ENCODE results near the gene FTCD. TPM values are rescaled to one million over a fixed set of nuclear protein-coding genes. Genes with fewer than 3 reads are reported as not detected.

The FTCD gene
- total RNA-seq, 1 donor from 2014 or later, result not detected

DNA sequence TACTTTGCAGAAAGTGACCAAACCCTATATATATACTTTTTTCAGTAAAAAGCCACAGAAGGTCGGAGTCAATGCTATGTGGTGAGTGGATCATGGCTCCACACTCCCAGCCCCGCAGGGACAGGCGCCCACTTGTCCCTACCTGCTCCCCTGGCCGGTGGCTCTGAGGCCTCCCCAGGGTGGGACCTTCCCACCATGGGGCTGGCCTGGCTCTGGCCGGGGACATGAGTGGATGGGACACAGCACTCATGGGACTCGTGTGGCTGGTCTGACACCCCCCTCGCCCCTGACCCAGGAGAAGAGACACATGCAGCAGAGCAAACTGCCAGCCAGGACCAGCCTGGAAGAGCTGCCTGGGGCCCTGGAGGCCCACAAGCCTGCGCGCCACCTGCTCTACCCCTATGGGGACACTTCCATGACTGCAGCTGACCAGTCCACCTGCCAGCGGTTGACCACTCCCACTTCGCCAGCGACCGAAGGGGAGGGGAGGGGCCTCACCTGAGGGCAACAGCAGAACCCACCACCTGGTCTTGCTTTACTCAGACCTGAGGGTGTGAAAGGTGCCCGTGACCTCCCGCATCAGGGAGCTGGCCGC is 26.7 kb upstream of the FTCD start:
- intact Hi-C loops (cut with DNase I), result no loop called here

DNA sequence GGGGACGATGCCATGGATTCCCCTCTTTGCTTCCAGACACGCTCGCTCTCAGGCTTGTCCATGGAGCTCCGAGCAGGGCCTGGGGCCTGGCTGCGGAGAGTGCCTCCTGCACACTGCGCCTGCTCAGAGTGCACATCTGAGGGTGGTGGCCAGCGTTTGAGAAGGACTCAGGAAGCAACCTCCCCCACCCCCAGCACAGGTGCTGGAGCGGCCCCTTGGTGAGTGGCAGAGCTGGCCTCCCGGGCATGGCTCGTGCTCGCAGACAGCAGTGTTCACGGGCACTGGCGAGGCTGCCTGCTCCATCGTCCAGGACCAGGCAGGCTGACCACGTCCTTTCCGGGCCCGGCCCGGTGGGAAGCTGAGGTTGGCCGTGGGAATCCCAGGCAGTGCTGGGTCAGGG is 26.1 kb upstream of the FTCD start:
- TF ChIP-seq, protein P1, sequence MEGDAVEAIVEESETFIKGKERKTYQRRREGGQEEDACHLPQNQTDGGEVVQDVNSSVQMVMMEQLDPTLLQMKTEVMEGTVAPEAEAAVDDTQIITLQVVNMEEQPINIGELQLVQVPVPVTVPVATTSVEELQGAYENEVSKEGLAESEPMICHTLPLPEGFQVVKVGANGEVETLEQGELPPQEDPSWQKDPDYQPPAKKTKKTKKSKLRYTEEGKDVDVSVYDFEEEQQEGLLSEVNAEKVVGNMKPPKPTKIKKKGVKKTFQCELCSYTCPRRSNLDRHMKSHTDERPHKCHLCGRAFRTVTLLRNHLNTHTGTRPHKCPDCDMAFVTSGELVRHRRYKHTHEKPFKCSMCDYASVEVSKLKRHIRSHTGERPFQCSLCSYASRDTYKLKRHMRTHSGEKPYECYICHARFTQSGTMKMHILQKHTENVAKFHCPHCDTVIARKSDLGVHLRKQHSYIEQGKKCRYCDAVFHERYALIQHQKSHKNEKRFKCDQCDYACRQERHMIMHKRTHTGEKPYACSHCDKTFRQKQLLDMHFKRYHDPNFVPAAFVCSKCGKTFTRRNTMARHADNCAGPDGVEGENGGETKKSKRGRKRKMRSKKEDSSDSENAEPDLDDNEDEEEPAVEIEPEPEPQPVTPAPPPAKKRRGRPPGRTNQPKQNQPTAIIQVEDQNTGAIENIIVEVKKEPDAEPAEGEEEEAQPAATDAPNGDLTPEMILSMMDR (IDR thresholded peaks at IDR 0.05), result no peak
- TF ChIP-seq POLR2A (IDR thresholded peaks at IDR 0.05), result no peak
- TF ChIP-seq POLR2AphosphoS5 (IDR thresholded peaks at IDR 0.05; ENCODE audit: insufficient read depth in 1 of 2, low read depth in 1 of 2), result no peak
- Histone ChIP-seq H3K9me3 (no peaks in the 10 kb centered on the region), H3K36me3 (no peaks in the 10 kb centered on the region), H3K27ac (no peak overlapping the region), H3K4me3 (no peak overlapping the region), H3K4me1 (peaks cover 22% of the 10 kb centered on the region), H3K27me3 (no peaks in the 10 kb centered on the region)
- DNase-seq (ENCODE audit: extremely low spot score in 2 of 2), result no peak
- intact Hi-C loops (cut with DNase I), result no loop called here

More for the DNA sequence above, 26.7 kb upstream of the FTCD start:
- Histone ChIP-seq H3K4me1 (peaks cover 22% of the 10 kb centered on the region), H3K9me3 (no peaks in the 10 kb centered on the region), H3K4me3 (no peak overlapping the region), H3K27ac (no peak overlapping the region), H3K27me3 (no peaks in the 10 kb centered on the region), H3K36me3 (no peaks in the 10 kb centered on the region)
- DNase-seq (ENCODE audit: extremely low spot score in 2 of 2), result peak in 1 of 2 donors; percentile 91
- TF ChIP-seq, protein P1 (IDR thresholded peaks at IDR 0.05), result no peak
- no peak for TF ChIP-seq POLR2A (IDR thresholded peaks at IDR 0.05)
- no peak for TF ChIP-seq POLR2AphosphoS5 (IDR thresholded peaks at IDR 0.05; ENCODE audit: insufficient read depth in 1 of 2, low read depth in 1 of 2)

DNA sequence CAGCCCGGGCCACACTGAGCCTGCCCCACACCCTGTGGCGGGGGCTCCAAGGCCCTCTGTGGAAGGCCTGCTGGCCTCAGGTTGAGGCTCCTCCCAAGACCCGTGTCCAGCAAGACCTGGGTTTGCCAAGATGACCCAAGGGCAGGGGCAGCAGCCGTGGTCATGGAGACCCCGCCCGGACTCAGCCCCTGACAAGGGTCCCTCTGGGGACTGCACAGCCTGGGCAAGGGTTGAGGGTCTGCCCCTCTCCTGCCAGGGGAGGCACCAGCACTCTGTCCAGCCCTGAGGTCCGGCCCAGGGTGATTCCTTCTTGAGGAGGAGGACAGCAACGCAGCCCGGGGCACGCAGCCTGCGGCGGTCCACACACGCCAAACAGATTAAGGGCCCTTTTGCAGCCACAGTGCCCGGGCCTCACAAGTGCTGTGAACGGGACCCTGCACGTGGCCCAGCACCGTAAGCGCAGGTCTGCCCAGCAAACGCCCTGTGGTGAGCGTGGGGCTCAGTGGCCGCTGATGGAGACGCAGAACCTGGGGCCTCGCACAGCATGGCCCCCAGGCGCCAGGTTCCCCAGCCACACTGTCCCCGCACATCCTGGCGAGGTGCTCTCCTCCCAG is 25.5 kb upstream of the FTCD start:
- Histone ChIP-seq H3K36me3 (no peaks in the 10 kb centered on the region), H3K27ac (no peak overlapping the region), H3K4me1 (peaks cover 22% of the 10 kb centered on the region), H3K27me3 (no peaks in the 10 kb centered on the region), H3K4me3 (no peak overlapping the region), H3K9me3 (no peaks in the 10 kb centered on the region)
- intact Hi-C loops (cut with DNase I), result no loop called here
- DNase-seq (ENCODE audit: extremely low spot score in 2 of 2), result no peak
- TF ChIP-seq POLR2AphosphoS5 (IDR thresholded peaks at IDR 0.05; ENCODE audit: insufficient read depth in 1 of 2, low read depth in 1 of 2) (no peak), POLR2A (IDR thresholded peaks at IDR 0.05) (no peak)
- TF ChIP-seq, protein P1 (IDR thresholded peaks at IDR 0.05), result no peak

DNA sequence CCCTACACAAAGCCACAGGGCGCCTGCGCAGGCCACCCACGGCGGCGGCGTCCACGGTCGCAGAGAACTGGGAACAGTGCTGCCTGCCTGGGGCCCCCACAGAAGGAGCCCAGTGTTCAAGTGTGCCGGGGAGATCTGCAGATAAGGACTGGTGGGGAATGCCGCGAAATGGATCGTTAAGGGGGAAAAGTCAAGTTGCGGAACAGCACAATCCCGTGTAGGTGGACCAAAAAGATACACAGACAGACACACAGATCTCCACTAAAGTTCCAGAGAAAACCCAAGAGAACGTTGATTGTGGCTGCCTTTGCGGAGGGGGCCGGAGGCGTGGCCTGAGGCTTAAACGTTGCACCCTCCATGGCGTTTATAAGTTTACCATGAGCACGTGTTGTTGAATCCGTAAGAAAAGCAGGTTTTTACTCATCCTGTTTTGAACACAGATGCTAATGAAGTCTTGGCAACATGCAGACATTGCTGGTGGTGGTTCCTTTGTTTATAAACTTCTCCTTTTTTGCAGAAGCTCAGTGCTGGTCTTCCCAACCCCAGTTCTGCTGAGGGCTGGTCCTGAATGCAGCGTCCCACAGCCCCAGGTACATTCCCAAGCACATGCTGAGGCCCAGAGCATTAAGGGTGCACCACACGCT is 24.8 kb upstream of the FTCD start:
- intact Hi-C loops (cut with DNase I), result no loop called here
- H3K36me3 ChIP-seq, result no peaks in the 10 kb centered on the region
- H3K9me3 ChIP-seq, result no peaks in the 10 kb centered on the region
- H3K4me1 ChIP-seq, result peaks cover 17% of the 10 kb centered on the region
- H3K27me3 ChIP-seq, result no peaks in the 10 kb centered on the region
- no peak overlapping the region for H3K4me3 ChIP-seq
- no peak for DNase-seq (ENCODE audit: extremely low spot score in 2 of 2)
- TF ChIP-seq POLR2AphosphoS5 (IDR thresholded peaks at IDR 0.05; ENCODE audit: insufficient read depth in 1 of 2, low read depth in 1 of 2) (no peak), POLR2A (IDR thresholded peaks at IDR 0.05) (no peak)
- TF ChIP-seq, protein P1 (IDR thresholded peaks at IDR 0.05), result no peak
- no peak overlapping the region for H3K27ac ChIP-seq

DNA sequence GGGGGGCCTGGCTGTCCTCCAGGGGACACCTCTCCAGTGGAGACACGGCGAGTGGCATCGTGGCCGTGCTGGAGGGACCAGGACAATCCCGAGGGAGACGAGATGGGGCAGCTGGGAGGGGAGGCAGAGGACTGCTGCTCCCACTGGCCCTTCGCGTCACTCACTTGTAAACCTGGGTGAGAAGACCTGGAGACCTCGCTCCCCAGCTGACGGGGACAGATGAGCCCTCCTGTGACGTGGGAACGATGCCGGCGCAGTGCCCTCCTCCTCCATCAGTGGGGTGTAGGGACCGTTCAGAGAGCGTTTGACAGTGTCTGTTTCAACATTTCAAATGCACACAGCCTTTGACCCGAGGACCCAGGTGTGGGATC is 24.3 kb upstream of the FTCD start:
- H3K4me1 ChIP-seq, result peaks cover 15% of the 10 kb centered on the region
- H3K4me3 ChIP-seq, result no peak overlapping the region
- TF ChIP-seq POLR2A (IDR thresholded peaks at IDR 0.05), result no peak
- no peaks in the 10 kb centered on the region for H3K27me3 ChIP-seq
- DNase-seq (ENCODE audit: extremely low spot score in 2 of 2), result peak in 1 of 2 donors; percentile 94
- intact Hi-C loops (cut with DNase I), result no loop called here
- H3K27ac ChIP-seq, result no peak overlapping the region
- H3K36me3 ChIP-seq, result no peaks in the 10 kb centered on the region
- H3K9me3 ChIP-seq, result no peaks in the 10 kb centered on the region

All from vagina (tissue), 2 donors.